DOHH2 (cell line): ENCODE data around the gene DEDD2.

Source experiments
- H3F3A ChIP-seq: fragments of 200-600 bp; sonication (generic), shearing (Covaris generic); 2 replicates; pipeline ENCODE4 v1.6.0; 2016; ENCODE audit warnings: antibody characterized with exemption, mild to moderate bottlenecking; ENCODE audit not compliant: control insufficient read depth, insufficient read depth
- H3K27ac ChIP-seq: fragments of 200-600 bp; sonication (generic); 2 replicates; pipeline ENCODE4 v1.5.1; 2014; ENCODE audit warnings: low read depth, mild to moderate bottlenecking, low read length, moderate library complexity
- H3K27me3 ChIP-seq: fragments of 200-600 bp; sonication (generic); 2 replicates; pipeline ENCODE4 v1.6.1; 2014; ENCODE audit warnings: mild to moderate bottlenecking, low read length, mixed read lengths; ENCODE audit not compliant: control insufficient read depth
- H3K36me3 ChIP-seq: fragments of 200-600 bp; sonication (generic); 2 replicates; pipeline ENCODE4 v1.6.1; 2014; ENCODE audit warnings: mild to moderate bottlenecking, low read length, moderate library complexity, mixed read lengths; ENCODE audit not compliant: control insufficient read depth
- H3K4me1 ChIP-seq: fragments of 200-600 bp; sonication (generic); 2 replicates; pipeline ENCODE4 v1.6.1; 2014; ENCODE audit warnings: mild to moderate bottlenecking, low read length, mixed read lengths; ENCODE audit not compliant: control insufficient read depth
- H3K4me2 ChIP-seq: fragments of 200-600 bp; sonication (generic); 2 replicates; pipeline ENCODE4 v1.6.0; 2014; ENCODE audit warnings: mild to moderate bottlenecking, low read length, moderate library complexity
- H3K4me3 ChIP-seq: fragments of 200-600 bp; sonication (generic); 2 replicates; pipeline ENCODE4 v1.5.1; 2014; ENCODE audit warnings: mild to moderate bottlenecking, low read length, mixed read lengths
- H3K79me2 ChIP-seq: fragments of 200-600 bp; sonication (generic); 2 replicates; pipeline ENCODE4 v1.6.1; 2014; ENCODE audit warnings: mild to moderate bottlenecking, low read length, mixed read lengths; ENCODE audit not compliant: control insufficient read depth
- H3K9me2 ChIP-seq: fragments of 200-600 bp; sonication (generic); replicated peaks from 2 replicates; pipeline ENCODE4 v1.6.1; 2014; ENCODE audit warnings: mild to moderate bottlenecking, low read length, mixed read lengths; ENCODE audit not compliant: control insufficient read depth
- H3K9me3 ChIP-seq: fragments of 200-600 bp; sonication (generic); 2 replicates; pipeline ENCODE4 v1.6.1; 2014; ENCODE audit warnings: antibody characterized with exemption, low read length, mixed read lengths; ENCODE audit not compliant: control insufficient read depth, insufficient read depth
- H4K20me1 ChIP-seq: fragments of 200-600 bp; sonication (generic); 2 replicates; pipeline ENCODE4 v1.6.0; 2014; ENCODE audit warnings: low read depth, mild to moderate bottlenecking, antibody characterized with exemption, low read length, moderate library complexity; ENCODE audit not compliant: control insufficient read depth, insufficient read depth
- EZH2phosphoT487 ChIP-seq: fragments of 200-600 bp; sonication (generic); IDR thresholded peaks from 2 replicates; pipeline ENCODE4 v1.6.1; 2017; ENCODE audit warnings: borderline replicate concordance, mild to moderate bottlenecking, antibody characterized with exemption, low read length, moderate library complexity, mixed read lengths
- TF ChIP-seq, protein P1 (sequence below): fragments of 200-600 bp; sonication (generic); IDR thresholded peaks from one replicate; pipeline ENCODE4 v1.5.1; 2014; ENCODE audit warnings: antibody characterized with exemption, mild to moderate bottlenecking, low read depth, low read length; ENCODE audit not compliant: poor library complexity, severe bottlenecking

Gene DEDD2

DNA sequence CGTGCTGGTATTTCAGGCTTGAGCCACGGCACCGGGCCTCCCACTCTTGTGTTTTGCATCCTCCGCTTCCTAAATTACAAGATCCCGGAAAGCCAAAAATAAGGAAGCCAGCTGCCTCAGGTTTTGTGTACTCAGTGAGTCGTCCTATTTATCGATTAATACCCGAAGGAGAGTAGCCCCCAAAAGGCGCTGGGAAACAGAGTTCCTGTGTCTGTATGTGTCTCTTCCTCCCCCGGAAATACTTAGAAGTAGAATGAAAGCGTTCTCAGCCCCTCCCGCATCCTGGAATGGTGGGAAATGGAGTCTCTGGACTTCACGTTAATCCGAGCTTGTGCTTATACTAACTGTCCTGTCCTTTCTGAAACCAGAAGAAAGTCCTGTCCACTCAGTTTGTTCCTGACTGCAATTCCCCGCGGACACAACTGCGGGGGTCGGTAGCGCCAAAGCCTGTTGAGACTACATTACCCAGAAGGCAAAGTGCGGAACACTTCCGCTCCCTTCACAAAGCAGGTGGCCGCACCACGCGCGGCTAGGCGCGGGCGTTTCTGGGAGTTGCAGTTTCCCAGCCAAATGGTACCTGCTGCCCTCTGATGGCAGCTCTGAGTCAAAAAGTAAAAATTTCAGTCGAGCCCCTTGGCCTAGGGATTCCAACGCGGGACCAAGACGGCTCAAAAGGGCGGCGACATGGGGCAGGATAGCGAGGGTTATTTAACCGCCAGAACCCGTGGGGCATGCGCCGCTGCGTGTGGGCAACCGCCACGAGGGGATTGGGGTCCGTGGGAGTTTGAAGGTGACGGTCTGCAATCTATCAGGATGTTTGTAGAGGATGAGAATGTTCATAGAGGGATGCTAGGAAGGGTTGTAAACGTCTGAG, 27.1 kb upstream of the DEDD2 start:
- H3K27me3 ChIP-seq, result no peaks in the 10 kb centered on the region
- TF ChIP-seq, protein P1, sequence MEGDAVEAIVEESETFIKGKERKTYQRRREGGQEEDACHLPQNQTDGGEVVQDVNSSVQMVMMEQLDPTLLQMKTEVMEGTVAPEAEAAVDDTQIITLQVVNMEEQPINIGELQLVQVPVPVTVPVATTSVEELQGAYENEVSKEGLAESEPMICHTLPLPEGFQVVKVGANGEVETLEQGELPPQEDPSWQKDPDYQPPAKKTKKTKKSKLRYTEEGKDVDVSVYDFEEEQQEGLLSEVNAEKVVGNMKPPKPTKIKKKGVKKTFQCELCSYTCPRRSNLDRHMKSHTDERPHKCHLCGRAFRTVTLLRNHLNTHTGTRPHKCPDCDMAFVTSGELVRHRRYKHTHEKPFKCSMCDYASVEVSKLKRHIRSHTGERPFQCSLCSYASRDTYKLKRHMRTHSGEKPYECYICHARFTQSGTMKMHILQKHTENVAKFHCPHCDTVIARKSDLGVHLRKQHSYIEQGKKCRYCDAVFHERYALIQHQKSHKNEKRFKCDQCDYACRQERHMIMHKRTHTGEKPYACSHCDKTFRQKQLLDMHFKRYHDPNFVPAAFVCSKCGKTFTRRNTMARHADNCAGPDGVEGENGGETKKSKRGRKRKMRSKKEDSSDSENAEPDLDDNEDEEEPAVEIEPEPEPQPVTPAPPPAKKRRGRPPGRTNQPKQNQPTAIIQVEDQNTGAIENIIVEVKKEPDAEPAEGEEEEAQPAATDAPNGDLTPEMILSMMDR, result peak; percentile 81
- no peak for TF ChIP-seq EZH2phosphoT487
- H3F3A ChIP-seq, result peaks cover 22% of the 10 kb centered on the region
- peak overlapping the region; percentile 89 for H3K4me2 ChIP-seq
- H3K79me2 ChIP-seq, result peaks cover 40% of the 10 kb centered on the region
- H3K27ac ChIP-seq, result peak overlapping the region; percentile 73
- H3K4me1 ChIP-seq, result peaks cover 30% of the 10 kb centered on the region
- H3K4me3 ChIP-seq, result peak overlapping the region; percentile 88
- no peaks in the 10 kb centered on the region for H4K20me1 ChIP-seq
- H3K9me3 ChIP-seq, result no peaks in the 10 kb centered on the region
- H3K9me2 ChIP-seq, result no peaks in the 10 kb centered on the region
- peaks cover 34% of the 10 kb centered on the region for H3K36me3 ChIP-seq

DNA sequence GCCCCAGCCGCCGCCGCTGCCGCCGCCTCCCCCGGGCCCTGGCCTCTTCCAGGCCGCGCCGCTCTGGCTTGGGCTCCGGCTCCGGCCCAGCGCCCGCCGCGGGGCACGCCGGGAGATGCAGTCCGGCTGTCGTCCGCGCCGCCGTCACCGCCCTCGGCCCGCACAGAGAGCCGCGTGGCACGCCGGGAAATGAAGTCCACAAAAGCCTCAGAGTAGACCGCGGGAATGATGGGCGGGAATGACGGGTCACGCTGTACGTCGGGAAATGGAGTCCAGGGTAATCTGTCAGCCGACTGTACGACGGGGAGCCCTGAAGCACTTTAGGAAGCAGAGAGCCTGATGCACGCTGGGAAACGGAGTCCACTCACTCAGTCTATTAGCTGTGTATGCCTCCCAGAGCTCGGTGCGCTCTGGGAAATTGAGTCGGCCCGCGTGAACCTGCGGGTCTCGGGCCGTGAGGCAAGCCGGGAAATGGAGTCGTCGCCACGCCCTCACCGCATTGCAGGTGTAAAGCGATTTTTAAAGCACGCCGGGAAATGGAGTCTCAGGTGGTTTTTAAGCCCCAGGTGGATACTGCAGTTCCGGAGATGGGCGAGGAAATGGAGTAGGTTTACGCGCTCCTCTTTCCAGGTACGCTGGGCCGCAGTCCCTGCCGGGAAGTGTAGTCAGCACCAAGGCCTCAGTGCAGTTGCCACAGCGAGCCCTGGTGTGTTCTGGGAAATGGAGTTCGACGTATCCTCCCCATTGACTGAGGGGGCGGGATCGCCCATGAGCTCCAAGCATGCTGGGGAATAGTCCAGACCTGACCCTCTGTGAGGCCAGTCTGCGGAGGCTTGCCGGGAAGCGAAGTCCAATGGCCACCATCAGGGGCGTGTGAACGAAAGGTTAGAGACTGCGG, 25.3 kb upstream of the DEDD2 start, which contains the start of gene GSK3A:
TSS of gene GSK3A (minus strand) at position 91 of the 898 bp plus-strand sequence. CDS start 137 bp downstream, outside the sequence.
- no peaks in the 10 kb centered on the region for H4K20me1 ChIP-seq
- no peaks in the 10 kb centered on the region for H3K9me2 ChIP-seq
- no peaks in the 10 kb centered on the region for H3K27me3 ChIP-seq
- H3K9me3 ChIP-seq, result no peaks in the 10 kb centered on the region
- H3F3A ChIP-seq, result peaks cover 22% of the 10 kb centered on the region
- peaks cover 34% of the 10 kb centered on the region for H3K4me1 ChIP-seq
- peaks cover 52% of the 10 kb centered on the region for H3K79me2 ChIP-seq
- TF ChIP-seq, protein P1, result no peak
- no peak for TF ChIP-seq EZH2phosphoT487
- H3K4me3 ChIP-seq, result peak within 1 kb of the TSS; percentile 88
- peaks cover 33% of the 10 kb centered on the region for H3K36me3 ChIP-seq
- peak within 1 kb of the TSS; percentile 73 for H3K27ac ChIP-seq
- H3K4me2 ChIP-seq, result peak within 1 kb of the TSS; percentile 89

DNA sequence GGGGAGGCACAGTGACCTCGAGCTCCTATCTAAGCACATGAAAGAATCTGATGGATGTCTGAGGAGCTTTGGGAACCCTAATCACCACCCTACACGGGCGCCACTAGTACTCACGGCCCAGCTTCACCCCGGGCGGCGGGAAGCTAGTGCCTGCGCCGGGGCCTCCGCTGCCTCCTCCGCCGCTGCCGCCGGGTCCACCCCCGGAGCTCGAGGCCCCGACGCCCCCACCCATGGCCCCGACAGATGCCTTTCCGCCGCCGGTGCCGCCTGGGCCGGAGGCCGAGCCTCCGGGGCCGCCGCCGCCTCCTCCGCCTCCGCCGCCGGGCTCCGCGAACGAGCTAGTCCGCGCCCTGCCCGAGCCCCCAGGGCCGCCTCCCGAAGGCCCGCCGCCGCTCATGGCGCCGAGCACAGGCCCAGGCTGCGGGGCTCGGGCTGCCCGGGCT, 24.6 kb upstream of the DEDD2 start:
- Histone ChIP-seq H3K36me3 (peaks cover 32% of the 10 kb centered on the region), H4K20me1 (no peaks in the 10 kb centered on the region), H3K79me2 (peaks cover 52% of the 10 kb centered on the region), H3K9me3 (no peaks in the 10 kb centered on the region), H3K9me2 (no peaks in the 10 kb centered on the region), H3K4me1 (peaks cover 34% of the 10 kb centered on the region), H3F3A (peaks cover 22% of the 10 kb centered on the region), H3K4me3 (peak overlapping the region; percentile 88), H3K27me3 (no peaks in the 10 kb centered on the region), H3K4me2 (peak overlapping the region; percentile 80), H3K27ac (peak overlapping the region; percentile 1; the same call in 1 of the 2 replicates)
- TF ChIP-seq EZH2phosphoT487, result no peak
- TF ChIP-seq, protein P1, result no peak
